Neuronal stem cell (in vitro differentiated cells): ENCODE results near the gene CPSF4L.

ENCODE experiments used
- DNase-seq: peaks from one replicate; pipeline ENCODE4 v3.0.0-alpha.2; 2013; ENCODE audit warnings: low spot score
- H2AFZ ChIP-seq: one replicate; pipeline ENCODE4 v1.6.1; 2013; ENCODE audit warnings: mild to moderate bottlenecking, low read length, inconsistent platforms
- H2AK5ac ChIP-seq: 2 replicates; pipeline ENCODE4 v1.6.1; 2013; ENCODE audit warnings: low read depth, mild to moderate bottlenecking, inconsistent platforms, low read length, moderate library complexity, mixed read lengths
- H2BK120ac ChIP-seq: 2 replicates; pipeline ENCODE4 v1.6.1; 2013; ENCODE audit warnings: low read depth, mild to moderate bottlenecking, inconsistent platforms, low read length, moderate library complexity, mixed read lengths
- H2BK12ac ChIP-seq: one replicate; pipeline ENCODE4 v1.6.1; 2013; ENCODE audit warnings: low read length, inconsistent platforms
- H2BK15ac ChIP-seq: 2 replicates; pipeline ENCODE4 v1.6.1; 2013; ENCODE audit warnings: mild to moderate bottlenecking, low read length, inconsistent platforms, mixed read lengths
- H2BK5ac ChIP-seq: one replicate; pipeline ENCODE4 v1.6.1; 2013; ENCODE audit warnings: inconsistent platforms, mild to moderate bottlenecking, low read length, moderate library complexity
- H3K14ac ChIP-seq: one replicate; pipeline ENCODE4 v1.6.1; 2013; ENCODE audit warnings: low read length, inconsistent platforms
- H3K18ac ChIP-seq: 2 replicates; pipeline ENCODE4 v1.6.1; 2013; ENCODE audit warnings: low read length, inconsistent platforms
- H3K23ac ChIP-seq: 2 replicates; pipeline ENCODE4 v1.6.1; 2013; ENCODE audit warnings: low read depth, mild to moderate bottlenecking, mixed read lengths, low read length, inconsistent platforms; ENCODE audit not compliant: poor library complexity
- H3K27ac ChIP-seq: replicated peaks from 3 replicates; pipeline ENCODE4 v1.5.1; 2013; ENCODE audit warnings: low read length, inconsistent platforms
- H3K27me3 ChIP-seq, 3 experiments: 2 replicates each; pipeline ENCODE4 v1.6.1; 2013; ENCODE audit warnings: low read length in 3 of 3, mild to moderate bottlenecking in 2 of 3, inconsistent platforms in 1 of 3, low read depth in 1 of 3, mixed read lengths in 1 of 3, moderate library complexity in 1 of 3; ENCODE audit not compliant: control insufficient read depth in 3 of 3, insufficient read depth in 3 of 3
- H3K36me3 ChIP-seq, 2 donors: replicated peaks in 1 of 2; 2 replicates each; pipeline ENCODE4 v1.6.1; 2013; ENCODE audit warnings: low read length in 2 of 2; ENCODE audit not compliant: control insufficient read depth in 2 of 2, insufficient read depth in 2 of 2
- H3K4ac ChIP-seq: 2 replicates; pipeline ENCODE4 v1.6.1; 2013; ENCODE audit warnings: inconsistent platforms, mild to moderate bottlenecking, low read length, moderate library complexity
- H3K4me1 ChIP-seq, 2 donors: 1 replicate in 1 of 2; 2 replicates in 1 of 2; pipeline ENCODE4 v1.6.1; 2013; ENCODE audit warnings: low read length in 2 of 2, low read depth in 1 of 2; ENCODE audit not compliant: control insufficient read depth in 2 of 2, insufficient read depth in 1 of 2
- H3K4me2 ChIP-seq: one replicate; pipeline ENCODE4 v1.6.1; 2013; ENCODE audit warnings: mild to moderate bottlenecking, low read length, inconsistent platforms; ENCODE audit not compliant: insufficient read depth, poor library complexity, severe bottlenecking
- H3K4me3 ChIP-seq, 2 donors: 2 replicates each; pipeline ENCODE4 v1.5.1; 2013; ENCODE audit warnings: low read length in 2 of 2, mild to moderate bottlenecking in 2 of 2, inconsistent platforms in 1 of 2, moderate library complexity in 1 of 2
- H3K79me1 ChIP-seq: one replicate; pipeline ENCODE4 v1.6.1; 2013; ENCODE audit warnings: low read depth, mild to moderate bottlenecking, inconsistent platforms, low read length, moderate library complexity
- H3K9ac ChIP-seq: one replicate; pipeline ENCODE4 v1.6.1; 2013; ENCODE audit warnings: mild to moderate bottlenecking, low read depth, low read length, inconsistent platforms; ENCODE audit not compliant: poor library complexity
- H3K9me3 ChIP-seq, 2 donors: replicated peaks in 1 of 2; 2 replicates each; pipeline versions ENCODE3 to v1.6.1; 2013; ENCODE audit warnings: low read length in 2 of 2, mild to moderate bottlenecking in 2 of 2, inconsistent platforms in 1 of 2, low read depth in 1 of 2, mixed read lengths in 1 of 2, moderate library complexity in 1 of 2; ENCODE audit not compliant: control insufficient read depth in 2 of 2, insufficient read depth in 1 of 2
- H4K8ac ChIP-seq: one replicate; pipeline ENCODE4 v1.6.1; 2013; ENCODE audit warnings: low read depth, mild to moderate bottlenecking, inconsistent platforms, low read length, moderate library complexity
- H4K91ac ChIP-seq: one replicate; pipeline ENCODE4 v1.6.1; 2013; ENCODE audit warnings: low read length, low read depth, mild to moderate bottlenecking, inconsistent platforms; ENCODE audit not compliant: poor library complexity
- WGBS, 2 donors: extraction: QIAGEN DNeasy Blood & Tissue Kit; methylation state at CpG; one replicate each; pipeline ENCODE4 v1.1.7; 2013; ENCODE audit warnings: missing lambda C conversion rate in 2 of 2, mixed read lengths in 1 of 2; ENCODE audit not compliant: insufficient read length in 2 of 2, insufficient replicate concordance in 1 of 2; ENCODE audit errors: extremely low coverage in 2 of 2; 5-methylcytosine and 5-hydroxymethylcytosine counted together

CPSF4L gene

DNA sequence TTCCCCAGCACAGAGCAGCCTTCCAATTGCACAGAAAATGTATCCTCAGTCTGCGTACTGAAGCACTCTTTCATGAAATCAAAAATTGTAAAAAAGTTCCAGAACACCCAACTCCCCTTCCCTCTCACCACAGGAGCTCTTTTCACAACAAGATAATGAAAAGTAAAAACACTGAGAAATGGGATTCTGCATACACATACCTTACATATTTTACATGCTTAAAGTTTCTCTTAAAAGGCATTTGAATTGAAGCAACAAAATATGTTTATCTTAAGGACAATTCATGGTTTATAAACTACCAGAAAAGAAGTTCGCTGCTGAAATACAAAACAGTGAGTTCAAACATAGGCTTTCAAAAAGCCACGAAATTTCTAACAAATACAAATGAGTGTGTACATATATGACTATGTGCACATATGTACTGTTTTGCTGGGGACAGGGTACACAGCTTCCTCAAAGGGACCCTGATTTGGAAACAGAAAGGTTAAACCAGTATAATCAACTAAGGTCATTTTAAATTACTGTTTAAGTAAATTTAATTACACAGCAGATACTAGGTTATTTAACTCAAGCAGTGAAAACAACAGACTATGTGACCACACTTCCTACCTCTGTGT is 35.0 kb downstream of the CPSF4L start:
- Histone ChIP-seq H2BK15ac (no peak overlapping the region), H2AFZ (no peak overlapping the region), H3K9me3 (no peaks in the 10 kb centered on the region), H3K27ac (no peak overlapping the region), H4K91ac (no peak overlapping the region), H3K36me3 (peaks cover 0 to 18% of the 10 kb centered on the region in 2 donors), H3K4ac (no peak overlapping the region), H3K4me1 (peaks cover 6% of the 10 kb centered on the region in 2 donors), H3K9ac (no peak overlapping the region), H2BK12ac (no peak overlapping the region), H2BK5ac (no peak overlapping the region), H3K4me3 (no peak overlapping the region), H3K4me2 (no peak overlapping the region), H3K27me3 (no peaks in the 10 kb centered on the region), H4K8ac (no peak overlapping the region), H2BK120ac (no peak overlapping the region), H3K14ac (no peak overlapping the region), H3K18ac (no peak overlapping the region), H3K79me1 (peaks cover 3% of the 10 kb centered on the region), H2AK5ac (no peak overlapping the region), H3K23ac (no peak overlapping the region)
- whole genome bisulfite sequencing, 2 donors: no CpG with 5 or more reads among the region's 3 CpGs
- DNase-seq: no peak

DNA sequence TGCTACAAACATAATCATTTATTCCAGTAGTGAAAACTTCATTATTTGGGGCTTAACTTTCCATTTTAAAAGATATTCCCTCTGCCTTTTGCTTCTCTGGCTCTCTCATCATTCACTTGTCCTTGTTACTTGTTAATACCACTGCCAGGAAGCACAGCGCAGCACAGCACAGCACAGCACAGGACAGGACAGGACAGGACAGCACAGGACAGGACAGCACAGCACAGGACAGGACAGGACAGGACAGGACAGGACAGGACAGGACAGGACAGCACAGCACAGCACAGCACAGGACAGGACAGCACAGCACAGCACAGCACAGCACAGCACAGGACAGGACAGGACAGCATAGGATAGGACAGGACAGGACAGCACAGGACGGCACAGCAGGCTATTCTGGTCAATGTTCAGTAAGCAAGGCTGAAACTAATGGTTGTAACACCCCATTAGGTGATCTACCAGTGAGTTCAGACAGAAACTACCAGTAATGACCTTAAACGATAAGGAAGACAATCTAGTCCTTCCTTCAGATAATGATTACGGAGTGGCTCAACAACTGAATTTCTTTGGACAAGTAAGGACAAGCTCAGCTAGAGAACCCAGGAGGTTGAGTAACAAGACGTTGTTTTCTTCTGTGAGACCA is 36.9 kb downstream of the CPSF4L start:
- peaks cover 0 to 18% of the 10 kb centered on the region in 2 donors for H3K36me3 ChIP-seq
- no peak overlapping the region for H3K27ac ChIP-seq
- no peak overlapping the region for H4K8ac ChIP-seq
- H3K18ac ChIP-seq: peak overlapping the region; percentile 44
- no peak overlapping the region for H3K4ac ChIP-seq
- H2BK15ac ChIP-seq: no peak overlapping the region
- no peak overlapping the region for H2BK120ac ChIP-seq
- H2AFZ ChIP-seq: no peak overlapping the region
- H2BK5ac ChIP-seq: no peak overlapping the region
- H2BK12ac ChIP-seq: peak overlapping the region; percentile 95
- no peaks in the 10 kb centered on the region for H3K9me3 ChIP-seq
- peaks cover 3 to 4% of the 10 kb centered on the region in 2 donors for H3K4me1 ChIP-seq
- peak overlapping the region; percentile 96 for H3K23ac ChIP-seq
- no CpG with 5 or more reads among the region's 5 CpGs for WGBS, 2 donors
- H3K4me2 ChIP-seq: no peak overlapping the region
- DNase-seq: no peak
- H3K27me3 ChIP-seq: no peaks in the 10 kb centered on the region
- H2AK5ac ChIP-seq: no peak overlapping the region
- H3K79me1 ChIP-seq: peaks cover 3% of the 10 kb centered on the region
- peak overlapping the region; percentile 79 for H3K9ac ChIP-seq
- no peak overlapping the region for H4K91ac ChIP-seq
- H3K14ac ChIP-seq: peak overlapping the region; percentile 92
- H3K4me3 ChIP-seq: peak overlapping the region in 1 of 2 donors; percentile 17

- Histone ChIP-seq H2AK5ac (no peak overlapping the region), H3K23ac (no peak overlapping the region), H3K4me3 (no peak overlapping the region), H3K27ac (no peak overlapping the region), H3K4me2 (no peak overlapping the region), H2AFZ (no peak overlapping the region), H3K79me1 (peaks cover 3% of the 10 kb centered on the region), H3K18ac (no peak overlapping the region), H3K14ac (no peak overlapping the region), H3K27me3 (no peaks in the 10 kb centered on the region), H3K36me3 (peaks cover 0 to 18% of the 10 kb centered on the region in 2 donors), H3K4ac (no peak overlapping the region), H4K91ac (no peak overlapping the region), H2BK120ac (no peak overlapping the region), H2BK5ac (no peak overlapping the region), H2BK12ac (no peak overlapping the region), H4K8ac (no peak overlapping the region), H3K9me3 (no peaks in the 10 kb centered on the region), H3K9ac (no peak overlapping the region), H3K4me1 (peaks cover 3 to 4% of the 10 kb centered on the region in 2 donors), H2BK15ac (no peak overlapping the region)
- WGBS, 2 donors: no CpG with 5 or more reads among the region's 2 CpGs
- DNase-seq: no peak
Measured at GRCh38 chr17:73224237-73224636, 37.4 kb downstream of the CPSF4L start.

DNA sequence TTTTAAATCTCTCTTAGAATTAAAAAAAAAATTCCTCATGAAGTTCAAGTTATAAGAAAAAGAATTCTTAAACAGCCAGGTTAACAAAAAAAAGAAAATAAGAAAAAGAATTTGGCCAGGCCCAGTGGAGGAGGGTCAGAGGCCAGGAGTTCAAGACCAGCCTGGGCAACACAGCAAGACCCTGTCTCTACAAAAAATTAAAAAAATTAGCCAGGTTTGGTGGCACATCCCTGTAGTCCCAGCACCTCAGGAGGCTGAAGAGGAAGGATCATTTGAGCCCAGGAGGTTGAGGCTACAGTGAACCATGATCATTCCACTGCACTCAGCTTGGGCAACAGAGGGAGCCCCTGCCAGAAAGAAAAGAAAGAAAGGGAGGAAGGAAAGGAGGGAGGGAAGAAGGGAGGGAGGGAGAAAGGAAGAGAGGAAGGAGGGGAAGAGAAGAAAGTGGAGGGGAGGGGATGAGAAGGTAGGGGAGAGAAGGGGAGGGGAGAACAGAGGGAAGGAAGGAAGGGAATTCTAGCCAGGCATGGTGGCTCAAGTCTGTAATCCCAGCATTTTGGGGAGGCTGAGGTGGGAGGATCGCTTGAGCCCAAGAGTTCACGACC is 38.0 kb downstream of the CPSF4L start:
- H2BK12ac ChIP-seq: no peak overlapping the region
- peaks cover 3 to 4% of the 10 kb centered on the region in 2 donors for H3K4me1 ChIP-seq
- no peak overlapping the region for H2BK15ac ChIP-seq
- H3K4me3 ChIP-seq: no peak overlapping the region
- H3K27me3 ChIP-seq: no peaks in the 10 kb centered on the region
- H2AK5ac ChIP-seq: no peak overlapping the region
- H4K8ac ChIP-seq: no peak overlapping the region
- DNase-seq: no peak
- H3K4me2 ChIP-seq: no peak overlapping the region
- no peak overlapping the region for H3K14ac ChIP-seq
- no peak overlapping the region for H3K18ac ChIP-seq
- no peak overlapping the region for H2AFZ ChIP-seq
- no peak overlapping the region for H3K27ac ChIP-seq
- H3K36me3 ChIP-seq: peaks cover 0 to 17% of the 10 kb centered on the region in 2 donors
- no peak overlapping the region for H3K9ac ChIP-seq
- no peak overlapping the region for H4K91ac ChIP-seq
- no peak overlapping the region for H2BK120ac ChIP-seq
- no peak overlapping the region for H2BK5ac ChIP-seq
- WGBS, 2 donors: no CpG with 5 or more reads among the region's 2 CpGs
- no peaks in the 10 kb centered on the region for H3K9me3 ChIP-seq
- H3K23ac ChIP-seq: no peak overlapping the region
- no peak overlapping the region for H3K4ac ChIP-seq
- peaks cover 3% of the 10 kb centered on the region for H3K79me1 ChIP-seq
